Neural progenitor cell (in vitro differentiated cells): ENCODE data around the gene CEP57. TPM values are rescaled to one million over a fixed set of nuclear protein-coding genes. Genes with fewer than 3 reads are reported as not detected.

Experiments used
- DNase-seq: peaks from one replicate; pipeline ENCODE4 v3.0.0-alpha.2; 2016; ENCODE audit warnings: low spot score
- H2AFZ ChIP-seq: fragments of 200-600 bp; sonication (generic); replicated peaks from 2 replicates; pipeline ENCODE4 v1.6.1; 2016; ENCODE audit warnings: antibody characterized with exemption
- H3F3A ChIP-seq: fragments of 200-600 bp; sonication (generic); 2 replicates; pipeline ENCODE4 v1.6.1; 2016; ENCODE audit warnings: antibody characterized with exemption, low read depth
- H3K27ac ChIP-seq: fragments of 200-600 bp; sonication (generic); 2 replicates; pipeline ENCODE4 v1.5.1; 2016; ENCODE audit warnings: mild to moderate bottlenecking
- H3K27me3 ChIP-seq: fragments of 200-600 bp; sonication (generic); 2 replicates; pipeline ENCODE4 v1.6.1; 2016; ENCODE audit warnings: mild to moderate bottlenecking, moderate library complexity
- H3K36me3 ChIP-seq: fragments of 200-600 bp; sonication (generic); 2 replicates; pipeline ENCODE4 v1.5.1; 2016
- H3K4me1 ChIP-seq: fragments of 200-600 bp; sonication (generic); 2 replicates; pipeline ENCODE4 v1.6.1; 2016; ENCODE audit warnings: mixed run types
- H3K4me2 ChIP-seq: fragments of 200-600 bp; sonication (generic); 2 replicates; pipeline ENCODE4 v1.6.1; 2016
- H3K4me3 ChIP-seq: fragments of 200-600 bp; sonication (generic); 2 replicates; pipeline ENCODE4 v1.5.1; 2016
- H3K79me2 ChIP-seq: fragments of 200-600 bp; sonication (generic); 2 replicates; pipeline ENCODE4 v1.6.1; 2016; ENCODE audit warnings: low read depth
- H3K9ac ChIP-seq: fragments of 200-600 bp; sonication (generic); 2 replicates; pipeline ENCODE4 v1.6.1; 2016
- H3K9me3 ChIP-seq: fragments of 200-600 bp; sonication (generic); 2 replicates; pipeline ENCODE4 v1.5.1; 2016; ENCODE audit warnings: low read depth
- H4K20me1 ChIP-seq: fragments of 200-600 bp; sonication (generic); 2 replicates; pipeline ENCODE4 v1.6.1; 2016; ENCODE audit warnings: low read depth
- H3K27ac Mint-ChIP-seq: 3 replicates; pipeline ENCODE4 v1.8.0; 2021; ENCODE audit warnings: mixed read lengths
- H3K27me3 Mint-ChIP-seq: 2 replicates; pipeline ENCODE4 v1.8.0; 2022; ENCODE audit warnings: low read depth, mild to moderate bottlenecking, inconsistent platforms, moderate library complexity, mixed read lengths; ENCODE audit not compliant: insufficient read depth
- H3K36me3 Mint-ChIP-seq: 3 replicates; pipeline ENCODE4 v1.8.0; 2021; ENCODE audit warnings: mixed read lengths
- H3K4me1 Mint-ChIP-seq: 3 replicates; pipeline ENCODE4 v1.8.0; 2021; ENCODE audit warnings: mixed read lengths
- H3K4me3 Mint-ChIP-seq: 3 replicates; pipeline ENCODE4 v1.8.0; 2021; ENCODE audit warnings: mild to moderate bottlenecking, moderate library complexity, mixed read lengths
- H3K9me3 Mint-ChIP-seq: 3 replicates; pipeline ENCODE4 v1.8.0; 2020; ENCODE audit warnings: mixed read lengths
- EZH2 ChIP-seq: fragments of 200-600 bp; sonication (generic); IDR thresholded peaks from 2 replicates; pipeline ENCODE4 v1.6.1; 2017; ENCODE audit warnings: antibody characterized with exemption, mild to moderate bottlenecking, moderate library complexity
- EZH2phosphoT487 ChIP-seq: fragments of 200-600 bp; sonication (generic); IDR thresholded peaks from 2 replicates; pipeline ENCODE4 v1.6.1; 2017; ENCODE audit warnings: antibody characterized with exemption
- total RNA-seq: library from RNA; depleted of rRNA; stranded (reverse); fragments of >200 nt; gene quantifications from 2 replicates; pipeline ENCODE4 v1.2.3, GENCODE V29; 2015; ENCODE audit warnings: low replicate concordance
- TF ChIP-seq, protein P1 (sequence below): fragments of 200-600 bp; sonication (generic); IDR thresholded peaks from 2 replicates; pipeline ENCODE4 v1.5.1; 2017; ENCODE audit warnings: antibody characterized with exemption, mild to moderate bottlenecking

CEP57 gene
- total RNA-seq, 1 donor from 2014 or later = 185 TPM

DNA sequence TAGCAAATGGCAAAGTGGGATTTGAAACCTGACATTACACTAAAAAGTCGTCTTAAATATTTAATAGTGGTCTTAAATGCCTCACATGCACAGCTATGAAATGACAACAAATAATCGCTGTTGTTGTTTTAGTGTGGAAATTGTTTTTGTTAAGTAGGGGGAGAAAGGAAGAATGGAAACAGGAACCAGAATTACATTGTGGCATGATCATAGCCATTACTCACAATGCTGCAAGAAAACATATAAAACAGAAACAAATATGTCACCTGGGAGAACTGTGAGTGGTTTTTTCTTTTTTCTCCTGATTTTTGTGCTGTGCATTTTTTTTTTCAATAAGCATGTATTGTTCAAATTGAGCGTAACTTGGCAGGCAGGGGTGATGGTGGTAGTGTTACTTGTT is 23.6 kb upstream of the CEP57 start:
- no peak overlapping the region for H3K4me3 ChIP-seq

DNA sequence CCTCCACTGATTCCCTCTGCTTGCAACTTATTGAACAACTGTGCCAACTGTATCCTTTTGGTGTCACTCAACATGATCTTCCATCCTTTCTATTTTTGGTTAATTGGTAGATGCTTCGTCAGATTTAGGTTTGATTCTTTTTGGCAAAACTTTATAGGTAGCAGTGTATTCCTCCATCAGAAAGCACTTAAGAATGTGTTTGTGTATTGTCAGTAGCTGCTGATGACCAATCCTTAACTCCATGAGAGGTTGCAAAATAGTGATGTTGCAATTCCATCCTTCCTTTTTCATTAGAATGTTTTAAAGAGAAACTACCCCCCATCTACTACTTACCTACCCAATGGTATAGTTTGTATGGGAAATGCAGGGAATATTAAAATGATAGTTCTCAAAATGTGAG is 22.8 kb upstream of the CEP57 start:
- Mint-ChIP-seq H3K4me1 (peaks cover under 1% of the 10 kb centered on the region), H3K36me3 (peaks cover 3% of the 10 kb centered on the region), H3K9me3 (no peaks in the 10 kb centered on the region), H3K27me3 (no peaks in the 10 kb centered on the region), H3K27ac (no peak overlapping the region), H3K4me3 (no peak overlapping the region)
- Histone ChIP-seq H3F3A (peaks cover 38% of the 10 kb centered on the region), H3K27ac (no peak overlapping the region), H3K4me2 (no peak overlapping the region), H3K9ac (no peak overlapping the region), H3K4me1 (peaks cover 7% of the 10 kb centered on the region), H3K9me3 (no peaks in the 10 kb centered on the region), H3K4me3 (no peak overlapping the region), H3K79me2 (no peaks in the 10 kb centered on the region), H3K27me3 (no peaks in the 10 kb centered on the region), H3K36me3 (peaks cover 35% of the 10 kb centered on the region), H2AFZ (no peak overlapping the region), H4K20me1 (no peaks in the 10 kb centered on the region)
- TF ChIP-seq EZH2 (no peak), EZH2phosphoT487 (no peak)
- TF ChIP-seq, protein P1, sequence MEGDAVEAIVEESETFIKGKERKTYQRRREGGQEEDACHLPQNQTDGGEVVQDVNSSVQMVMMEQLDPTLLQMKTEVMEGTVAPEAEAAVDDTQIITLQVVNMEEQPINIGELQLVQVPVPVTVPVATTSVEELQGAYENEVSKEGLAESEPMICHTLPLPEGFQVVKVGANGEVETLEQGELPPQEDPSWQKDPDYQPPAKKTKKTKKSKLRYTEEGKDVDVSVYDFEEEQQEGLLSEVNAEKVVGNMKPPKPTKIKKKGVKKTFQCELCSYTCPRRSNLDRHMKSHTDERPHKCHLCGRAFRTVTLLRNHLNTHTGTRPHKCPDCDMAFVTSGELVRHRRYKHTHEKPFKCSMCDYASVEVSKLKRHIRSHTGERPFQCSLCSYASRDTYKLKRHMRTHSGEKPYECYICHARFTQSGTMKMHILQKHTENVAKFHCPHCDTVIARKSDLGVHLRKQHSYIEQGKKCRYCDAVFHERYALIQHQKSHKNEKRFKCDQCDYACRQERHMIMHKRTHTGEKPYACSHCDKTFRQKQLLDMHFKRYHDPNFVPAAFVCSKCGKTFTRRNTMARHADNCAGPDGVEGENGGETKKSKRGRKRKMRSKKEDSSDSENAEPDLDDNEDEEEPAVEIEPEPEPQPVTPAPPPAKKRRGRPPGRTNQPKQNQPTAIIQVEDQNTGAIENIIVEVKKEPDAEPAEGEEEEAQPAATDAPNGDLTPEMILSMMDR = no peak
- DNase-seq = no peak

More for the DNA sequence above, 23.6 kb upstream of the CEP57 start:
- TF ChIP-seq EZH2phosphoT487 (no peak), EZH2 (no peak)
- TF ChIP-seq, protein P1 = no peak
- H3K4me2 ChIP-seq = no peak overlapping the region
- H4K20me1 ChIP-seq = no peaks in the 10 kb centered on the region
- Mint-ChIP-seq H3K9me3 (no peaks in the 10 kb centered on the region), H3K4me3 (no peak overlapping the region), H3K27me3 (no peaks in the 10 kb centered on the region), H3K36me3 (peaks cover 3% of the 10 kb centered on the region), H3K4me1 (peaks cover 2% of the 10 kb centered on the region), H3K27ac (no peak overlapping the region)
- no peaks in the 10 kb centered on the region for H3K79me2 ChIP-seq
- DNase-seq = no peak
- no peak overlapping the region for H3K27ac ChIP-seq
- H3K4me1 ChIP-seq = peaks cover 7% of the 10 kb centered on the region
- no peak overlapping the region for H3K9ac ChIP-seq
- H3F3A ChIP-seq = peaks cover 37% of the 10 kb centered on the region
- no peaks in the 10 kb centered on the region for H3K27me3 ChIP-seq
- H2AFZ ChIP-seq = no peak overlapping the region
- no peaks in the 10 kb centered on the region for H3K9me3 ChIP-seq
- H3K36me3 ChIP-seq = peaks cover 28% of the 10 kb centered on the region

DNA sequence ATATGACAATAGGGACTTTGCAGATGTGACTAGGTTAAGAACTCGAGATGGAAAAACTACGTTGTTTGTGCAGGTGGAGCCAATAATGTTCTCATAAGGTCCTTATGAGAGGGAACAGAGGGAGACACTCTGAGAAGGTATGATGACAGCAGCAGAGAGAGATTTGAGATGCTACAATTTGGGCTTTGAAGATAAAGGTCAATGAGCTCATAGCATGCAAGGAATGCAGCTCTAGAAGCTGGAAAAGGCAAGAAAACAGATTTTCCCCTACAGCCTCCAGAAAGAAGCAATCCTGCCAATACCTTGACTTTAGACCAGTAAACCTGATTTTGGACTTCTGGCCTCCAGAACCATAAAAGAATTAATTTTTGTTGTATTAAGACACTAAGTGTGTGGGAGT is 21.8 kb upstream of the CEP57 start:
- TF ChIP-seq EZH2 (no peak), EZH2phosphoT487 (no peak)
- TF ChIP-seq, protein P1 = no peak
- Histone ChIP-seq H3K4me1 (peaks cover 6% of the 10 kb centered on the region), H3K9me3 (no peaks in the 10 kb centered on the region), H3K4me2 (no peak overlapping the region), H3K27me3 (no peaks in the 10 kb centered on the region), H3K9ac (no peak overlapping the region), H2AFZ (no peak overlapping the region), H3F3A (peaks cover 41% of the 10 kb centered on the region), H3K79me2 (no peaks in the 10 kb centered on the region), H3K27ac (no peak overlapping the region), H3K36me3 (peaks cover 44% of the 10 kb centered on the region), H4K20me1 (no peaks in the 10 kb centered on the region), H3K4me3 (no peak overlapping the region)
- Mint-ChIP-seq H3K36me3 (peaks cover 3% of the 10 kb centered on the region), H3K27me3 (no peaks in the 10 kb centered on the region), H3K4me1 (no peaks in the 10 kb centered on the region), H3K9me3 (no peaks in the 10 kb centered on the region), H3K27ac (no peak overlapping the region), H3K4me3 (no peak overlapping the region)
- no peak for DNase-seq
